H9 (cell line): ENCODE results near the gene UBAC2. TPM values are rescaled to one million over a fixed set of nuclear protein-coding genes. Genes with fewer than 3 reads are reported as not detected.

Experiments used
- DNase-seq: peaks from one replicate; pipeline ENCODE4 v3.0.0-alpha.2; 2017
- H2AFZ ChIP-seq: one replicate; pipeline ENCODE4 v1.6.1; 2013; ENCODE audit warnings: mild to moderate bottlenecking, low read length, control low read depth, moderate library complexity
- H2AK5ac ChIP-seq: 2 replicates; pipeline ENCODE4 v1.6.1; 2013; ENCODE audit warnings: low read length, control low read depth, mixed read lengths; ENCODE audit not compliant: insufficient read length
- H2BK120ac ChIP-seq: one replicate; pipeline ENCODE4 v1.6.1; 2013; ENCODE audit warnings: low read depth, mild to moderate bottlenecking, low read length, control low read depth, inconsistent platforms; ENCODE audit not compliant: poor library complexity, severe bottlenecking
- H2BK12ac ChIP-seq: 2 replicates; pipeline ENCODE4 v1.6.1; 2013; ENCODE audit warnings: low read length, control low read depth, mixed read lengths, low read depth; ENCODE audit not compliant: insufficient read length
- H2BK15ac ChIP-seq: 2 replicates; pipeline ENCODE4 v1.6.1; 2013; ENCODE audit warnings: low read depth, low read length, control low read depth
- H2BK20ac ChIP-seq: one replicate; pipeline ENCODE4 v1.6.1; 2013; ENCODE audit warnings: low read depth, mild to moderate bottlenecking, low read length, control low read depth, inconsistent platforms; ENCODE audit not compliant: poor library complexity, severe bottlenecking
- H2BK5ac ChIP-seq: 2 replicates; pipeline ENCODE4 v1.6.1; 2013; ENCODE audit warnings: low read length, control low read depth, mixed read lengths; ENCODE audit not compliant: insufficient read length
- H3K14ac ChIP-seq: 2 replicates; pipeline ENCODE4 v1.6.1; 2013; ENCODE audit warnings: low read length, control low read depth; ENCODE audit not compliant: insufficient read depth
- H3K18ac ChIP-seq: 2 replicates; pipeline ENCODE4 v1.6.1; 2013; ENCODE audit warnings: low read depth, mild to moderate bottlenecking, mixed read lengths, low read length, control low read depth; ENCODE audit not compliant: insufficient read length
- H3K23ac ChIP-seq: 2 replicates; pipeline ENCODE4 v1.6.1; 2013; ENCODE audit warnings: low read length, control low read depth, mixed read lengths, low read depth; ENCODE audit not compliant: insufficient read length
- H3K23me2 ChIP-seq: 2 replicates; pipeline ENCODE4 v1.6.1; 2013; ENCODE audit warnings: low read depth, mild to moderate bottlenecking, mixed read lengths, low read length, control low read depth; ENCODE audit not compliant: insufficient read length, poor library complexity, severe bottlenecking
- H3K27ac ChIP-seq: 2 replicates; pipeline ENCODE4 v1.5.1; 2013; ENCODE audit warnings: low read length, control low read depth, mixed read lengths, low read depth; ENCODE audit not compliant: insufficient read length
- H3K27me3 ChIP-seq: 2 replicates; pipeline ENCODE4 v1.6.1; 2013; ENCODE audit warnings: low read length, control low read depth, inconsistent platforms; ENCODE audit not compliant: insufficient read depth
- H3K4ac ChIP-seq: 2 replicates; pipeline ENCODE4 v1.6.1; 2013; ENCODE audit warnings: low read depth, mild to moderate bottlenecking, control low read depth, inconsistent platforms, low read length, moderate library complexity
- H3K4me1 ChIP-seq: 2 replicates; pipeline ENCODE4 v1.6.1; 2013; ENCODE audit warnings: low read length, control low read depth, inconsistent platforms; ENCODE audit not compliant: insufficient read depth
- H3K4me2 ChIP-seq: 2 replicates; pipeline ENCODE4 v1.6.1; 2013; ENCODE audit warnings: low read length, control low read depth, mixed read lengths; ENCODE audit not compliant: insufficient read length, insufficient read depth
- H3K56ac ChIP-seq: 2 replicates; pipeline ENCODE4 v1.6.1; 2013; ENCODE audit warnings: low read depth, mild to moderate bottlenecking, mixed read lengths, low read length, control low read depth; ENCODE audit not compliant: insufficient read length
- H3K79me1 ChIP-seq: 2 replicates; pipeline ENCODE4 v1.6.1; 2013; ENCODE audit warnings: low read depth, mild to moderate bottlenecking, moderate library complexity, low read length, control low read depth, inconsistent platforms; ENCODE audit not compliant: insufficient read depth, poor library complexity, severe bottlenecking
- H3K79me2 ChIP-seq: 2 replicates; pipeline ENCODE4 v1.6.1; 2013; ENCODE audit warnings: low read length, control low read depth, inconsistent platforms; ENCODE audit not compliant: insufficient read depth
- H3K9ac ChIP-seq: 2 replicates; pipeline ENCODE4 v1.6.1; 2013; ENCODE audit warnings: low read length, control low read depth, mixed read lengths; ENCODE audit not compliant: insufficient read length; ENCODE audit errors: extremely low read depth
- H3K9me3 ChIP-seq: one replicate; pipeline ENCODE4 v1.6.1; 2013; ENCODE audit warnings: low read depth, low read length, inconsistent platforms; ENCODE audit not compliant: control insufficient read depth
- H3T11ph ChIP-seq: one replicate; pipeline ENCODE4 v1.6.1; 2013; ENCODE audit warnings: mild to moderate bottlenecking, low read length, control low read depth, inconsistent platforms
- H4K20me1 ChIP-seq: one replicate; pipeline ENCODE4 v1.6.1; 2013; ENCODE audit not compliant: control insufficient read depth, insufficient read length, insufficient read depth
- H4K5ac ChIP-seq: 2 replicates; pipeline ENCODE4 v1.6.1; 2013; ENCODE audit warnings: low read depth, mild to moderate bottlenecking, mixed read lengths, low read length, control low read depth; ENCODE audit not compliant: insufficient read length
- H4K8ac ChIP-seq: replicated peaks from 2 replicates; pipeline ENCODE4 v1.6.1; 2013; ENCODE audit warnings: low read length, control low read depth, mixed read lengths, low read depth; ENCODE audit not compliant: insufficient read length
- H4K91ac ChIP-seq: 2 replicates; pipeline ENCODE4 v1.6.1; 2013; ENCODE audit warnings: low read depth, mild to moderate bottlenecking, moderate library complexity, mixed read lengths, low read length, control low read depth; ENCODE audit not compliant: insufficient read length
- H3K27ac Mint-ChIP-seq, 3 experiments: 2 replicates in 2 of 3; 3 replicates in 1 of 3; pipeline ENCODE4 v1.8.0; 2020 to 2021; ENCODE audit warnings: mixed read lengths in 3 of 3, mild to moderate bottlenecking in 1 of 3, moderate library complexity in 1 of 3
- H3K27me3 Mint-ChIP-seq: 2 replicates; pipeline ENCODE4 v1.8.0; 2021; ENCODE audit warnings: low read depth, mild to moderate bottlenecking, moderate library complexity, mixed read lengths
- H3K36me3 Mint-ChIP-seq, 3 experiments: 2 replicates in 2 of 3; 3 replicates in 1 of 3; pipeline ENCODE4 v1.8.0; 2020 to 2021; ENCODE audit warnings: low read depth in 3 of 3, mixed read lengths in 3 of 3; ENCODE audit not compliant: insufficient read depth in 1 of 3
- H3K4me1 Mint-ChIP-seq, 2 experiments: 2 replicates each; pipeline ENCODE4 v1.8.0; 2020; ENCODE audit warnings: mixed read lengths in 2 of 2
- H3K4me3 Mint-ChIP-seq, 2 experiments: 2 replicates in 1 of 2; 3 replicates in 1 of 2; pipeline ENCODE4 v1.8.0; 2020 to 2021; ENCODE audit warnings: mild to moderate bottlenecking in 2 of 2, mixed read lengths in 2 of 2, moderate library complexity in 1 of 2
- H3K9me3 Mint-ChIP-seq, 2 experiments: 2 replicates in 1 of 2; 3 replicates in 1 of 2; pipeline ENCODE4 v1.8.0; 2020; ENCODE audit warnings: mild to moderate bottlenecking in 2 of 2, mixed read lengths in 2 of 2, moderate library complexity in 1 of 2
- CTCF ChIP-seq: fragments of 200-600 bp; sonication (generic); conservative IDR thresholded peaks from 3 replicates; pipeline ENCODE4 v1.8.0; 2021; ENCODE audit warnings: antibody characterized with exemption, mild to moderate bottlenecking
- WGBS: extraction: QIAGEN DNeasy Blood & Tissue Kit; methylation state at CpG from one replicate; pipeline ENCODE4 v1.1.7; 2013; ENCODE audit warnings: missing lambda C conversion rate, low lambda C conversion rate, mixed read lengths; ENCODE audit not compliant: insufficient read length; ENCODE audit errors: extremely low coverage; 5-methylcytosine and 5-hydroxymethylcytosine counted together
- total RNA-seq: library from RNA; stranded (reverse); gene quantifications from 2 replicates; pipeline ENCODE4 v1.2.1, GENCODE V29; 2021

The UBAC2 gene
- total RNA-seq, 1 experiment from 2014 or later = 52.3 TPM

GRCh38 chr13:99256283-99256682 is 55.6 kb downstream of the UBAC2 start:
- Histone ChIP-seq H2BK20ac (no peak overlapping the region), H3K23ac (no peak overlapping the region)
- H3K4me3 Mint-ChIP-seq = no peak overlapping the region

More at GRCh38 chr13:99256283-99256682, 55.6 kb downstream of the UBAC2 start:
- H4K91ac ChIP-seq = no peak overlapping the region
- no peak overlapping the region for H3K56ac ChIP-seq
- Mint-ChIP-seq H3K27ac (no peak overlapping the region), H3K27me3 (no peaks in the 10 kb centered on the region), H3K9me3 (no peaks in the 10 kb centered on the region), H3K36me3 (peaks cover 2 to 12% (median 7%) of the 10 kb centered on the region in 3 experiments; a peak in 5 of 7 replicates), H3K4me1 (peaks cover 9 to 10% of the 10 kb centered on the region in 2 experiments)
- H3K79me1 ChIP-seq = no peaks in the 10 kb centered on the region
- no peak overlapping the region for H2BK15ac ChIP-seq
- H4K8ac ChIP-seq = no peak overlapping the region
- no peak overlapping the region for H2BK5ac ChIP-seq
- no peak overlapping the region for H2AFZ ChIP-seq
- no peaks in the 10 kb centered on the region for H3K27me3 ChIP-seq
- H2BK120ac ChIP-seq = no peak overlapping the region
- H2AK5ac ChIP-seq = no peak overlapping the region
- no peaks in the 10 kb centered on the region for H3K23me2 ChIP-seq
- H3K4me1 ChIP-seq = no peaks in the 10 kb centered on the region
- no peak overlapping the region for H3K18ac ChIP-seq
- H3K27ac ChIP-seq = no peak overlapping the region
- no peak overlapping the region for H3K4ac ChIP-seq
- H3K14ac ChIP-seq = no peak overlapping the region
- WGBS = no CpG with 5 or more reads among the region's 2 CpGs
- H2BK12ac ChIP-seq = no peak overlapping the region
- no peak overlapping the region for H3T11ph ChIP-seq
- no peak for TF ChIP-seq CTCF
- H3K9ac ChIP-seq = no peak overlapping the region
- H4K20me1 ChIP-seq = peaks cover 2% of the 10 kb centered on the region
- no peaks in the 10 kb centered on the region for H3K9me3 ChIP-seq
- H3K4me2 ChIP-seq = no peak overlapping the region
- H4K5ac ChIP-seq = no peak overlapping the region
- no peak for DNase-seq
- H3K79me2 ChIP-seq = no peaks in the 10 kb centered on the region
